H1 (cell line): Measurements from ENCODE around the gene DNMT3B. TPM values are rescaled to one million over a fixed set of nuclear protein-coding genes. Genes with fewer than 3 reads are reported as not detected.

Source experiments
- polyA plus RNA-seq, 7 experiments: library from polyadenylated mRNA; depleted of rRNA in 3 of 7; stranded (reverse) in 5 of 7; unstranded in 2 of 7; fragments of >200 nt in 5 of 7; fragments of 200-250 nt in 2 of 7; gene quantifications; 1 replicate in 5 of 7; 2 replicates in 1 of 7; 4 replicates in 1 of 7; pipeline versions ENCODE4 v1.2.1 to v1.2.3, GENCODE V29; 2011 to 2013; ENCODE audit warnings: missing spikeins in 2 of 7, mixed read lengths in 2 of 7
- total RNA-seq: library from RNA; stranded (reverse); fragmentation: NEBNext Ultra II Directional; extraction: Animal tissue kit (Norgen Biotek cat#: 25700); gene quantifications from 2 replicates; pipeline ENCODE4 v1.2.1, GENCODE V29; 2021

The DNMT3B gene
- total and polyA plus RNA-seq, 2 of the 8 experiments (the other 6 are each of a cell fraction or from before 2014, with no cell fraction given): 433 to 1,016 TPM

Other genes starting within 250 kb of the DNMT3B start
- 23.5 and 23.7 TPM in 2 replicates for gene NOL4L, start 177.1 kb upstream of the DNMT3B start, total RNA-seq
- gene NOL4L, start 177.1 kb upstream of the DNMT3B start, polyA plus RNA-seq (2011; rRNA removed): 15.3 and 24.9 TPM in 2 replicates
- gene C20orf203, start 88.4 kb upstream of the DNMT3B start, total RNA-seq: not detected in 2 replicates
- gene C20orf203, start 88.4 kb upstream of the DNMT3B start, polyA plus RNA-seq (2011; rRNA removed): 0.03 and 0.08 TPM in 2 replicates
- gene COMMD7, start 18.9 kb upstream of the DNMT3B start, total RNA-seq: 48.8 and 48.9 TPM in 2 replicates
- 39.4 and 39.8 TPM in 2 replicates for gene COMMD7, start 18.9 kb upstream of the DNMT3B start, polyA plus RNA-seq (2011; rRNA removed)
- gene MAPRE1, start 57.6 kb downstream of the DNMT3B start, total RNA-seq: 170 and 173 TPM in 2 replicates
- 51.9 and 74.5 TPM in 2 replicates for gene MAPRE1, start 57.6 kb downstream of the DNMT3B start, polyA plus RNA-seq (2011; rRNA removed)
- 0.20 TPM in 1 of 2 replicates, not detected in the other for gene EFCAB8, start 96.5 kb downstream of the DNMT3B start, total RNA-seq
- gene EFCAB8, start 96.5 kb downstream of the DNMT3B start, polyA plus RNA-seq (2011; rRNA removed): 0.02 and 0.06 TPM in 2 replicates
- gene SUN5, start 242.0 kb downstream of the DNMT3B start, total RNA-seq: not detected in 2 replicates
- not detected in 2 replicates for gene SUN5, start 242.0 kb downstream of the DNMT3B start, polyA plus RNA-seq (2011; rRNA removed)
- not detected in 2 replicates for gene BPIFB2, start 245.3 kb downstream of the DNMT3B start, total RNA-seq
- not detected in 2 replicates for gene BPIFB2, start 245.3 kb downstream of the DNMT3B start, polyA plus RNA-seq (2011; rRNA removed)